HepG2 (cell line): ENCODE results near the gene NFIC. TPM values are rescaled to one million over a fixed set of nuclear protein-coding genes. Genes with fewer than 3 reads are reported as not detected.
A peak's percentile ranks its signal among the peaks of the same experiment; 100 is the strongest.

Experiments
- ATF4 ChIP-seq, 2 experiments: fragments of 450-650 bp in 1 of 2; sonication (generic) in 1 of 2; formaldehyde crosslinking; IDR thresholded peaks; 2 replicates each; pipeline versions ENCODE4 v1.5.0 to v1.8.0; 2020 to 2022; ENCODE audit warnings: mild to moderate bottlenecking in 1 of 2, missing genetic modification reagents in 1 of 2
- CREM ChIP-seq, 2 experiments: sonication (generic) in 1 of 2; formaldehyde crosslinking in 1 of 2; IDR thresholded peaks; 2 replicates each; pipeline versions ENCODE4 v1.4.0 to v1.6.1; 2016 to 2020; ENCODE audit warnings: antibody characterized with exemption in 1 of 2, mild to moderate bottlenecking in 1 of 2, missing genetic modification reagents in 1 of 2
- GATAD1 ChIP-seq: IDR thresholded peaks from 2 replicates; pipeline ENCODE4 v1.6.1; 2016; ENCODE audit warnings: missing genetic modification reagents, missing compliant biosample characterization
- POGK ChIP-seq: sonication (generic); formaldehyde crosslinking; conservative IDR thresholded peaks from 2 replicates; pipeline ENCODE4 v1.8.0; 2022; ENCODE audit warnings: mild to moderate bottlenecking, moderate library complexity, missing genetic modification reagents
- RARA ChIP-seq: IDR thresholded peaks from 2 replicates; pipeline ENCODE4 v1.6.1; 2016; ENCODE audit warnings: missing genetic modification reagents, missing compliant biosample characterization
- SNAI1 ChIP-seq: sonication (generic); formaldehyde crosslinking; IDR thresholded peaks from 2 replicates; pipeline ENCODE4 v1.5.0; 2020; ENCODE audit warnings: mild to moderate bottlenecking, missing genetic modification reagents, borderline replicate concordance
- TBX3 ChIP-seq: fragments of 450-650 bp; IDR thresholded peaks from 2 replicates; pipeline ENCODE4 v1.6.1; 2017; ENCODE audit warnings: antibody characterized with exemption, mild to moderate bottlenecking, inconsistent platforms, borderline replicate concordance
- TFE3 ChIP-seq: IDR thresholded peaks from 2 replicates; pipeline ENCODE4 v1.6.1; 2016
- ZBTB26 ChIP-seq: IDR thresholded peaks from 2 replicates; pipeline ENCODE4 v1.6.1; 2016; ENCODE audit warnings: missing compliant biosample characterization, missing genetic modification reagents, borderline replicate concordance
- ZNF33A ChIP-seq: sonication (generic); formaldehyde crosslinking; IDR thresholded peaks from 2 replicates; pipeline ENCODE4 v1.5.1; 2020; ENCODE audit warnings: missing genetic modification reagents, mild to moderate bottlenecking, moderate library complexity, borderline replicate concordance
- ZNF407 ChIP-seq: sonication (generic); formaldehyde crosslinking; IDR thresholded peaks from one replicate; pipeline ENCODE4 v1.5.1; 2020; ENCODE audit warnings: mild to moderate bottlenecking, missing genetic modification reagents; ENCODE audit errors: not compliant biosample characterization
- ZNF44 ChIP-seq: sonication (generic); formaldehyde crosslinking; IDR thresholded peaks from 2 replicates; pipeline ENCODE4 v1.5.1; 2020; ENCODE audit warnings: mild to moderate bottlenecking, missing genetic modification reagents
- ZNF501 ChIP-seq: sonication (generic); formaldehyde crosslinking; IDR thresholded peaks from 2 replicates; pipeline ENCODE4 v1.5.1; 2020; ENCODE audit warnings: mild to moderate bottlenecking, moderate library complexity, missing genetic modification reagents
- ZNF607 ChIP-seq: sonication (generic); formaldehyde crosslinking; IDR thresholded peaks from 2 replicates; pipeline ENCODE4 v1.5.1; 2020; ENCODE audit warnings: missing genetic modification reagents, mild to moderate bottlenecking, borderline replicate concordance
- polyA plus RNA-seq, 8 experiments: library from polyadenylated mRNA; depleted of rRNA in 3 of 8; stranded (reverse) in 7 of 8; unstranded in 1 of 8; fragments of >200 nt; fragmentation: Illumina TruSeq in 4 of 8; extraction: Trizol in 4 of 8; gene quantifications; 2 replicates each; pipeline versions ENCODE4 v1.2.1 to v1.2.3, GENCODE V29; 2011 to 2016; ENCODE audit warnings: low read depth in 4 of 8, missing spikeins in 1 of 8, mixed read lengths in 1 of 8; ENCODE audit not compliant: insufficient read depth in 1 of 8
- total RNA-seq, 5 experiments: library from RNA; depleted of rRNA; stranded (reverse); fragments of >200 nt; fragmentation: Illumina TruSeq; extraction: Trizol; gene quantifications; 2 replicates each; pipeline ENCODE4 v1.2.3, GENCODE V29; 2016; ENCODE audit warnings: low read depth in 1 of 5

Gene NFIC
- total and polyA plus RNA-seq, 2 of the 13 experiments (the other 11 are each of a cell fraction or from before 2014, with no cell fraction given) = 1.3 to 2.5 TPM

- no peak for TF ChIP-seq POGK
- TF ChIP-seq ATF4 (CRISPR knock-in tag; IDR thresholded peaks at IDR 0.05) = no peak
- TF ChIP-seq TBX3 = peak; percentile 53; the same call in 1 of the 2 replicates
- no peak for TF ChIP-seq ZNF407 (CRISPR knock-in tag)
- TF ChIP-seq CREM (IDR thresholded peaks at IDR 0.05) = peak; percentile 73
- no peak for TF ChIP-seq CREM (CRISPR knock-in tag; IDR thresholded peaks at IDR 0.05)
- TF ChIP-seq ZNF607 (CRISPR knock-in tag) = peak; percentile 60; the same call in 1 of the 2 replicates
- 0 out of 2 replicates have a peak, but pooled peaks have one; percentile 34 for TF ChIP-seq ZNF44 (CRISPR knock-in tag)
- peak; percentile 97 for TF ChIP-seq RARA (CRISPR knock-in tag)
- TF ChIP-seq ZBTB26 (CRISPR knock-in tag) = no peak
- peak; percentile 86 for TF ChIP-seq ZNF501
- TF ChIP-seq ZNF33A (CRISPR knock-in tag) = no peak
- peak; percentile 92 for TF ChIP-seq TFE3 (CRISPR knock-in tag)
- TF ChIP-seq SNAI1 (CRISPR knock-in tag) = no peak
- no peak; the same call in 1 of the 2 replicates for TF ChIP-seq GATAD1 (CRISPR knock-in tag)
These were observed 47.5 kb downstream of the NFIC start (continued) for GRCh38 chr19:3413796-3414327.
